Fibroblast of lung (primary cell): ENCODE measurements around the gene NLRP3. TPM values are rescaled to one million over a fixed set of nuclear protein-coding genes. Genes with fewer than 3 reads are reported as not detected.

Source experiments
- DNase-seq, 2 donors: peaks; one replicate each; pipeline versions ENCODE4 v3.0.0 to v3.0.0-alpha.2; 2010; ENCODE audit warnings: low read depth in 2 of 2
- H2AFZ ChIP-seq: 2 replicates; pipeline ENCODE4 v1.5.1; 2012; ENCODE audit warnings: low read length, control low read depth, inconsistent platforms
- H3K27ac ChIP-seq: 2 replicates; pipeline ENCODE4 v1.5.1; 2011; ENCODE audit warnings: low read length, control low read depth; ENCODE audit not compliant: insufficient read depth
- H3K27me3 ChIP-seq: 2 replicates; pipeline ENCODE4 v1.5.1; 2011; ENCODE audit warnings: mild to moderate bottlenecking, low read length; ENCODE audit not compliant: control insufficient read depth, insufficient read depth
- H3K36me3 ChIP-seq: 2 replicates; pipeline ENCODE4 v1.5.1; 2011; ENCODE audit warnings: low read length; ENCODE audit not compliant: control insufficient read depth, insufficient read depth
- H3K4me1 ChIP-seq: 2 replicates; pipeline ENCODE4 v1.5.1; 2011; ENCODE audit warnings: low read length; ENCODE audit not compliant: control insufficient read depth, insufficient read depth; ENCODE audit errors: extremely low read depth
- H3K4me2 ChIP-seq: 2 replicates; pipeline ENCODE4 v1.5.1; 2011; ENCODE audit warnings: low read length, control low read depth; ENCODE audit not compliant: insufficient read depth; ENCODE audit errors: extremely low read depth
- H3K4me3 ChIP-seq, 4 experiments: fragments of 200-600 bp in 1 of 4; sonication (generic) in 1 of 4; replicated peaks in 1 of 4; 2 replicates each; pipeline ENCODE4 v1.5.1; 2011 to 2016; ENCODE audit warnings: low read length in 4 of 4, low read depth in 3 of 4, mild to moderate bottlenecking in 3 of 4, control low read depth in 2 of 4, inconsistent platforms in 1 of 4, mixed read lengths in 1 of 4; ENCODE audit not compliant: insufficient read depth in 1 of 4; ENCODE audit errors: control extremely low read depth in 1 of 4
- H3K79me2 ChIP-seq: 2 replicates; pipeline ENCODE4 v1.5.1; 2012; ENCODE audit warnings: mild to moderate bottlenecking, low read length, inconsistent platforms; ENCODE audit not compliant: control insufficient read depth, insufficient read depth
- H3K9ac ChIP-seq: 2 replicates; pipeline ENCODE4 v1.5.1; 2011; ENCODE audit warnings: mild to moderate bottlenecking, low read length, control low read depth; ENCODE audit not compliant: insufficient read depth
- H3K9me3 ChIP-seq: 2 replicates; pipeline ENCODE4 v1.5.1; 2012; ENCODE audit warnings: low read depth, low read length; ENCODE audit not compliant: control insufficient read depth, insufficient read depth
- H4K20me1 ChIP-seq: 2 replicates; pipeline ENCODE4 v1.5.1; 2011; ENCODE audit warnings: low read length; ENCODE audit not compliant: control insufficient read depth, insufficient read depth; ENCODE audit errors: extremely low read depth
- EZH2 ChIP-seq: IDR thresholded peaks from 2 replicates; pipeline ENCODE4 v1.5.1; 2012; ENCODE audit warnings: low read length, control low read depth, mild to moderate bottlenecking; ENCODE audit errors: missing control alignments
- polyA plus RNA-seq, 2 donors: library from polyadenylated mRNA; depleted of rRNA in 1 of 2; stranded (reverse) in 1 of 2; unstranded in 1 of 2; fragments of >200 nt; gene quantifications; 2 replicates each; pipeline ENCODE4 v1.2.1, GENCODE V29; 2011 to 2012; ENCODE audit warnings: missing spikeins in 1 of 2
- total RNA-seq: library from RNA; depleted of rRNA; stranded (reverse); fragments of >200 nt; gene quantifications from 2 replicates; pipeline ENCODE4 v1.2.1, GENCODE V29; 2014
- TF ChIP-seq, protein P1 (sequence below), 2 donors: IDR thresholded peaks in 1 of 2; conservative IDR thresholded peaks in 1 of 2; 1 replicate in 1 of 2; 2 replicates in 1 of 2; pipeline ENCODE4 v1.5.1; 2011 to 2012; ENCODE audit warnings: low read length in 2 of 2, control low read depth in 1 of 2, inconsistent platforms in 1 of 2, low read depth in 1 of 2, mild to moderate bottlenecking in 1 of 2

Gene NLRP3
- total and polyA plus RNA-seq, 2 donors (not counting 1 experiment from before 2014, with no cell fraction given): under 0.01 to 0.07 TPM

DNA sequence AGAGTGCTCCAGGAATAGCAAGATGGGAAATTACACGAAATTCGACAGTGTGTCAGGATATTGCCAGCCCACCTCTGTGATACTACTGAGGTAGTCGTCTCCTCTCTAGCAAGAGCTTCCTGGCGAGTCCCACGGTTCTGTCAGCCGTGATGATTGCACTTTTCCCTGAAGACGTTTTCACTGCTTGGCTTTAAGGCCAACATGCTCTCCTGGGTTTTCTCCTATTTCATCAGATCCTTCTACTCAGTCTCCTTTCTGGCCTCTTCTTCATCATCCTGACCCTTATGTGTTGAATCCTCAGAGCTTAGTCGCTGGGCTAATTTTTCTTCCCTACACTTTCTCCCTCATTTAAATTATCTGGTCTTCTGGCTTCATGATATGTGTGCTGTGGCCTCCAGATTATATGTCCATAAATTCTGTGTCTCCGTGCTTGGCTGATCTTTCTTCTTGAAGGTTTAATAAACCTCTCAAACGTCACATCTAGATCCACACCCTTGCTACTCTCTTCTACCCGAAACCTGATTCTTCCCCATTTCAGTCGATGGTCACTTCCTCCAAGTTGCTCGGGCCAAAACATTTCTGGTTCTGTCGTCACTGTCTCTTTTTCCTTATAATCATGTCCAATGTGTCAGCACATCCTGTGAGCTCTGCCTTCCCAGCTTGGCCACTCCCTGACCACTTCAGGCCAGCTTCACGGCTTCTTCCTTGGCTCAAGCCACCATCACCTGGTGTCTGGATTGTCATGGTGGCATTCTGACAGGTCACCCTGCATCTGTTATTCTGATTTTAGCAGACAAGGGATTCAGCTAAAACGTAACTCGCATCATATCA is 29.8 kb downstream of the NLRP3 start:
- no peak overlapping the region for H3K9ac ChIP-seq
- no peaks in the 10 kb centered on the region for H3K79me2 ChIP-seq
- no peaks in the 10 kb centered on the region for H3K36me3 ChIP-seq
- H3K4me1 ChIP-seq: no peaks in the 10 kb centered on the region
- H4K20me1 ChIP-seq: no peaks in the 10 kb centered on the region
- H3K9me3 ChIP-seq: no peaks in the 10 kb centered on the region
- H3K4me2 ChIP-seq: no peak overlapping the region
- no peak overlapping the region for H3K4me3 ChIP-seq
- TF ChIP-seq, protein P1, sequence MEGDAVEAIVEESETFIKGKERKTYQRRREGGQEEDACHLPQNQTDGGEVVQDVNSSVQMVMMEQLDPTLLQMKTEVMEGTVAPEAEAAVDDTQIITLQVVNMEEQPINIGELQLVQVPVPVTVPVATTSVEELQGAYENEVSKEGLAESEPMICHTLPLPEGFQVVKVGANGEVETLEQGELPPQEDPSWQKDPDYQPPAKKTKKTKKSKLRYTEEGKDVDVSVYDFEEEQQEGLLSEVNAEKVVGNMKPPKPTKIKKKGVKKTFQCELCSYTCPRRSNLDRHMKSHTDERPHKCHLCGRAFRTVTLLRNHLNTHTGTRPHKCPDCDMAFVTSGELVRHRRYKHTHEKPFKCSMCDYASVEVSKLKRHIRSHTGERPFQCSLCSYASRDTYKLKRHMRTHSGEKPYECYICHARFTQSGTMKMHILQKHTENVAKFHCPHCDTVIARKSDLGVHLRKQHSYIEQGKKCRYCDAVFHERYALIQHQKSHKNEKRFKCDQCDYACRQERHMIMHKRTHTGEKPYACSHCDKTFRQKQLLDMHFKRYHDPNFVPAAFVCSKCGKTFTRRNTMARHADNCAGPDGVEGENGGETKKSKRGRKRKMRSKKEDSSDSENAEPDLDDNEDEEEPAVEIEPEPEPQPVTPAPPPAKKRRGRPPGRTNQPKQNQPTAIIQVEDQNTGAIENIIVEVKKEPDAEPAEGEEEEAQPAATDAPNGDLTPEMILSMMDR (conservative IDR thresholded peaks at IDR 0.05 in 1 of 2, IDR thresholded peaks at IDR 0.05 in 1 of 2; ENCODE audit: low read depth in 1 of 2, low read length in 2 of 2): no peak
- no peak for TF ChIP-seq EZH2
- H2AFZ ChIP-seq: no peak overlapping the region
- no peaks in the 10 kb centered on the region for H3K27me3 ChIP-seq
- no peak overlapping the region for H3K27ac ChIP-seq
- DNase-seq: no peak

DNA sequence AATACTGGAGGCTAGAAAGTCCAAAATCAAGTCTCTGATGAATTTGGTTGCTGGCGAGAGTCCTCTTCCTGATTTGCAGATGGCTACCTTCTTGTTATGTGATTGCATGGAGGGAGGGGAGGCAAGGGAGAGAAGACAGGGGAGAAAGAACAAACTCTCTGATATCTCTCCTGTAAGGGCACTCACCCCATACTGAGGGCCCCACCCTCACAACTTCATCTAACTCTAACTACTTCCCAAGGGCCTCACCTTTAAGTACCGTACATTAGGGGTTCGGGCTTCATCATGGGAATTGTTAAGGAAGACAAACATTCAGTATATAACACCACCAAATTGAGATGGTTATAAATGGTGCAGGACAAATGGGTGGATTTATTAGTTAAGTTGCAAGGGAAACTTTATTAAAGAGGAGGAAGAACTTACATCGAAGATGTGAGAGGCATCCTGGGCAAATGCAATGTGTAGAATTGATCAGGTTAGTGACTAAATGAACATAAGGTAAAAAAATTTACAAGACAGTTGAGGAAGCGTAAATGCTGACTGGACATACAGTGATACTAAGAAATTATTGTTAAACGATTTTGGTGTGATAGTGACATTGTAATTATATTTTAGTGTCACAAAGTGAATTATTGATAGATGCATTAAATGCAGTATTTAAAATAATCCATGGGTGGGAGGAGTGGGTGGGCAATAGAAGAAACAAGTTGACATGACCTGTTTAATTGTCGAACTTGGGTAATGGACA is 31.4 kb downstream of the NLRP3 start:
- Histone ChIP-seq H3K79me2 (no peaks in the 10 kb centered on the region), H3K27ac (no peak overlapping the region), H3K4me3 (peak overlapping the region in 3 of 4 experiments; percentile 17 to 62 (median 62)), H4K20me1 (no peaks in the 10 kb centered on the region), H3K9ac (no peak overlapping the region), H3K4me1 (no peaks in the 10 kb centered on the region), H3K36me3 (no peaks in the 10 kb centered on the region), H3K4me2 (no peak overlapping the region), H2AFZ (peak overlapping the region; percentile 94), H3K27me3 (no peaks in the 10 kb centered on the region), H3K9me3 (no peaks in the 10 kb centered on the region)
- DNase-seq: no peak
- TF ChIP-seq, protein P1 (conservative IDR thresholded peaks at IDR 0.05 in 1 of 2, IDR thresholded peaks at IDR 0.05 in 1 of 2; ENCODE audit: low read depth in 1 of 2, low read length in 2 of 2): no peak
- TF ChIP-seq EZH2: no peak

GRCh38 chr1:247448107-247448791 is 32.3 kb downstream of the NLRP3 start:
- DNase-seq: peak; percentile 59 to 63

More at GRCh38 chr1:247448107-247448791, 32.3 kb downstream of the NLRP3 start:
- H2AFZ ChIP-seq: peak overlapping the region; percentile 100
- no peaks in the 10 kb centered on the region for H4K20me1 ChIP-seq
- peak overlapping the region; percentile 8 for H3K9ac ChIP-seq
- H3K4me2 ChIP-seq: peak overlapping the region; percentile 93
- no peaks in the 10 kb centered on the region for H3K36me3 ChIP-seq
- peak overlapping the region; percentile 45 to 62 (median 60) for H3K4me3 ChIP-seq
- no peaks in the 10 kb centered on the region for H3K4me1 ChIP-seq
- no peaks in the 10 kb centered on the region for H3K27me3 ChIP-seq
- no peaks in the 10 kb centered on the region for H3K9me3 ChIP-seq
- no peak overlapping the region for H3K27ac ChIP-seq
- TF ChIP-seq, protein P1 (conservative IDR thresholded peaks at IDR 0.05 in 1 of 2, IDR thresholded peaks at IDR 0.05 in 1 of 2; ENCODE audit: low read depth in 1 of 2, low read length in 2 of 2): peak in 1 of 2 donors; percentile 5
- no peak for TF ChIP-seq EZH2
- no peaks in the 10 kb centered on the region for H3K79me2 ChIP-seq
